ENCODE measurements around the gene ADAMTS13.

ADAMTS13 gene

GRCh38 chr9:133456409-133456808 lies 34.2 kb downstream of the ADAMTS13 start:
- WGBS = 89% methylated on average over 9 of the region's 9 CpGs

GRCh38 chr9:133457233-133457632 lies 35.1 kb downstream of the ADAMTS13 start:
- 78% methylated on average over 13 of the region's 13 CpGs for WGBS
- Histone ChIP-seq H3K36me3 (ENCODE audit: insufficient read depth, low read length) (no peaks in the 10 kb centered on the region), H3K9ac (ENCODE audit: low read depth, low read length) (no peak overlapping the region), H3K27ac (ENCODE audit: low read depth, low read length) (no peak overlapping the region), H3K4me1 (ENCODE audit: insufficient read depth, low read length) (peaks cover 12% of the 10 kb centered on the region), H3K4me3 (ENCODE audit: low read length) (no peak overlapping the region), H3K9me3 (ENCODE audit: insufficient read depth, low read depth, low read length) (no peaks in the 10 kb centered on the region), H3K27me3 (ENCODE audit: insufficient read depth, low read length) (0 out of 2 replicates have a peak, but pooled peaks cover 2% of the 10 kb centered on the region)

More at GRCh38 chr9:133456409-133456808, 34.2 kb downstream of the ADAMTS13 start:
- no peaks in the 10 kb centered on the region for H3K9me3 ChIP-seq (ENCODE audit: insufficient read depth, low read depth, low read length)
- no peak overlapping the region for H3K9ac ChIP-seq (ENCODE audit: low read depth, low read length)
- no peaks in the 10 kb centered on the region for H3K36me3 ChIP-seq (ENCODE audit: insufficient read depth, low read length)
- 0 out of 2 replicates have a peak, but pooled peaks cover 2% of the 10 kb centered on the region for H3K27me3 ChIP-seq (ENCODE audit: insufficient read depth, low read length)
- H3K4me1 ChIP-seq (ENCODE audit: insufficient read depth, low read length) = peaks cover 12% of the 10 kb centered on the region
- H3K27ac ChIP-seq (ENCODE audit: low read depth, low read length) = no peak overlapping the region
- no peak overlapping the region for H3K4me3 ChIP-seq (ENCODE audit: low read length)

- Histone ChIP-seq H3K27me3 (ENCODE audit: insufficient read depth, low read length) (0 out of 2 replicates have a peak, but pooled peaks cover 2% of the 10 kb centered on the region), H3K27ac (ENCODE audit: low read depth, low read length) (no peak overlapping the region), H3K36me3 (ENCODE audit: insufficient read depth, low read length) (no peaks in the 10 kb centered on the region), H3K4me1 (ENCODE audit: insufficient read depth, low read length) (peaks cover 12% of the 10 kb centered on the region), H3K4me3 (ENCODE audit: low read length) (no peak overlapping the region), H3K9ac (ENCODE audit: low read depth, low read length) (no peak overlapping the region), H3K9me3 (ENCODE audit: insufficient read depth, low read depth, low read length) (no peaks in the 10 kb centered on the region)
- 93% methylated on average over 11 of the region's 11 CpGs for whole genome bisulfite sequencing
Observed at GRCh38 chr9:133457748-133458147, 35.6 kb downstream of the ADAMTS13 start.

- Histone ChIP-seq H3K36me3 (ENCODE audit: insufficient read depth, low read length) (no peaks in the 10 kb centered on the region), H3K4me1 (ENCODE audit: insufficient read depth, low read length) (peaks cover 12% of the 10 kb centered on the region), H3K4me3 (ENCODE audit: low read length) (peak overlapping the region; percentile 60), H3K9ac (ENCODE audit: low read depth, low read length) (no peak overlapping the region), H3K27ac (ENCODE audit: low read depth, low read length) (no peak overlapping the region), H3K27me3 (ENCODE audit: insufficient read depth, low read length) (0 out of 2 replicates have a peak, but pooled peaks cover 2% of the 10 kb centered on the region), H3K9me3 (ENCODE audit: insufficient read depth, low read depth, low read length) (no peaks in the 10 kb centered on the region)
- WGBS = 78% methylated on average over 16 of the region's 16 CpGs
Observed at GRCh38 chr9:133458643-133459312, 36.6 kb downstream of the ADAMTS13 start.

- peak within 1 kb of the TSS; percentile 99 for H3K27ac ChIP-seq (ENCODE audit: low read depth, low read length)
- 0 out of 2 replicates have a peak, but pooled peaks cover 2% of the 10 kb centered on the region for H3K27me3 ChIP-seq (ENCODE audit: insufficient read depth, low read length)
- WGBS = under 1% methylated on average over 86 of the region's 86 CpGs
- peak within 1 kb of the TSS; percentile 98 for H3K9ac ChIP-seq (ENCODE audit: low read depth, low read length)
- H3K9me3 ChIP-seq (ENCODE audit: insufficient read depth, low read depth, low read length) = no peaks in the 10 kb centered on the region
- peaks cover 12% of the 10 kb centered on the region for H3K4me1 ChIP-seq (ENCODE audit: insufficient read depth, low read length)
- H3K36me3 ChIP-seq (ENCODE audit: insufficient read depth, low read length) = no peaks in the 10 kb centered on the region
- H3K4me3 ChIP-seq (ENCODE audit: low read length) = peak within 1 kb of the TSS; percentile 98
Observed at GRCh38 chr9:133459476-133460404, 37.6 kb downstream of the ADAMTS13 start, which contains the start of gene CACFD1. Gene CACFD1, plus strand, starts transcription at chr9:133459978. Its CDS starts 89 bp downstream, at chr9:133460067.

GRCh38 chr9:133460405-133461175 lies 38.4 kb downstream of the ADAMTS13 start:
- Histone ChIP-seq H3K27ac (ENCODE audit: low read depth, low read length) (peak overlapping the region; percentile 99; the same call in 1 of the 2 replicates), H3K4me3 (ENCODE audit: low read length) (peak overlapping the region; percentile 98), H3K27me3 (ENCODE audit: insufficient read depth, low read length) (0 out of 2 replicates have a peak, but pooled peaks cover 2% of the 10 kb centered on the region), H3K9me3 (ENCODE audit: insufficient read depth, low read depth, low read length) (no peaks in the 10 kb centered on the region), H3K4me1 (ENCODE audit: insufficient read depth, low read length) (peaks cover 12% of the 10 kb centered on the region), H3K9ac (ENCODE audit: low read depth, low read length) (peak overlapping the region; percentile 67), H3K36me3 (ENCODE audit: insufficient read depth, low read length) (peaks cover 2% of the 10 kb centered on the region)
- 13% methylated on average over 28 of the region's 30 CpGs for WGBS

- no peak overlapping the region for H3K4me3 ChIP-seq (ENCODE audit: low read length)
- H3K27ac ChIP-seq (ENCODE audit: low read depth, low read length) = no peak overlapping the region
- H3K9me3 ChIP-seq (ENCODE audit: insufficient read depth, low read depth, low read length) = no peaks in the 10 kb centered on the region
- WGBS = 86% methylated on average over 4 of the region's 4 CpGs
- no peak overlapping the region for H3K9ac ChIP-seq (ENCODE audit: low read depth, low read length)
- peaks cover 11% of the 10 kb centered on the region for H3K36me3 ChIP-seq (ENCODE audit: insufficient read depth, low read length)
- H3K4me1 ChIP-seq (ENCODE audit: insufficient read depth, low read length) = peaks cover 12% of the 10 kb centered on the region
- H3K27me3 ChIP-seq (ENCODE audit: insufficient read depth, low read length) = 0 out of 2 replicates have a peak, but pooled peaks cover 2% of the 10 kb centered on the region
Observed at GRCh38 chr9:133461975-133462374, 39.8 kb downstream of the ADAMTS13 start.

- Histone ChIP-seq H3K9ac (ENCODE audit: low read depth, low read length) (no peak overlapping the region), H3K4me3 (ENCODE audit: low read length) (no peak overlapping the region), H3K36me3 (ENCODE audit: insufficient read depth, low read length) (peaks cover 11% of the 10 kb centered on the region), H3K9me3 (ENCODE audit: insufficient read depth, low read depth, low read length) (no peaks in the 10 kb centered on the region), H3K4me1 (ENCODE audit: insufficient read depth, low read length) (peaks cover 12% of the 10 kb centered on the region), H3K27me3 (ENCODE audit: insufficient read depth, low read length) (0 out of 2 replicates have a peak, but pooled peaks cover 2% of the 10 kb centered on the region), H3K27ac (ENCODE audit: low read depth, low read length) (no peak overlapping the region)
- WGBS = 87% methylated on average over 22 of the region's 22 CpGs
Observed at GRCh38 chr9:133463234-133463863, 41.2 kb downstream of the ADAMTS13 start.

GRCh38 chr9:133463864-133464615 lies 41.9 kb downstream of the ADAMTS13 start:
- Histone ChIP-seq H3K9ac (ENCODE audit: low read depth, low read length) (no peak overlapping the region), H3K36me3 (ENCODE audit: insufficient read depth, low read length) (peaks cover 11% of the 10 kb centered on the region), H3K9me3 (ENCODE audit: insufficient read depth, low read depth, low read length) (no peaks in the 10 kb centered on the region), H3K27ac (ENCODE audit: low read depth, low read length) (no peak overlapping the region), H3K4me3 (ENCODE audit: low read length) (no peak overlapping the region), H3K27me3 (ENCODE audit: insufficient read depth, low read length) (no peaks in the 10 kb centered on the region), H3K4me1 (ENCODE audit: insufficient read depth, low read length) (peaks cover 7% of the 10 kb centered on the region)
- WGBS = 94% methylated on average over 24 of the region's 24 CpGs

- Histone ChIP-seq H3K27ac (ENCODE audit: low read depth, low read length) (no peak overlapping the region), H3K4me3 (ENCODE audit: low read length) (no peak overlapping the region), H3K4me1 (ENCODE audit: insufficient read depth, low read length) (peaks cover 5% of the 10 kb centered on the region; the same call in 1 of the 2 replicates), H3K9me3 (ENCODE audit: insufficient read depth, low read depth, low read length) (no peaks in the 10 kb centered on the region), H3K9ac (ENCODE audit: low read depth, low read length) (no peak overlapping the region), H3K36me3 (ENCODE audit: insufficient read depth, low read length) (peaks cover 11% of the 10 kb centered on the region), H3K27me3 (ENCODE audit: insufficient read depth, low read length) (no peaks in the 10 kb centered on the region)
- WGBS = 95% methylated on average over 10 of the region's 10 CpGs
Observed at GRCh38 chr9:133464638-133465037, 42.5 kb downstream of the ADAMTS13 start.

Measured in HUES64 (cell line).